VCaP (cell line): Measurements from ENCODE around the gene BSPRY.
"Not testable (repeated sequence)": the region's sequence is repeated elsewhere in the genome, so short reads cannot be mapped to it uniquely, and the experiment has no call there.

ENCODE experiments used
- H3K27ac ChIP-seq: fragments of 450-650 bp; 2 replicates; pipeline ENCODE4 v1.5.1; 2017
- TF ChIP-seq, protein P1 (sequence below): fragments of 450-650 bp; conservative IDR thresholded peaks from 2 replicates; pipeline ENCODE4 v1.5.1; 2017; ENCODE audit warnings: mild to moderate bottlenecking, moderate library complexity

BSPRY gene

DNA sequence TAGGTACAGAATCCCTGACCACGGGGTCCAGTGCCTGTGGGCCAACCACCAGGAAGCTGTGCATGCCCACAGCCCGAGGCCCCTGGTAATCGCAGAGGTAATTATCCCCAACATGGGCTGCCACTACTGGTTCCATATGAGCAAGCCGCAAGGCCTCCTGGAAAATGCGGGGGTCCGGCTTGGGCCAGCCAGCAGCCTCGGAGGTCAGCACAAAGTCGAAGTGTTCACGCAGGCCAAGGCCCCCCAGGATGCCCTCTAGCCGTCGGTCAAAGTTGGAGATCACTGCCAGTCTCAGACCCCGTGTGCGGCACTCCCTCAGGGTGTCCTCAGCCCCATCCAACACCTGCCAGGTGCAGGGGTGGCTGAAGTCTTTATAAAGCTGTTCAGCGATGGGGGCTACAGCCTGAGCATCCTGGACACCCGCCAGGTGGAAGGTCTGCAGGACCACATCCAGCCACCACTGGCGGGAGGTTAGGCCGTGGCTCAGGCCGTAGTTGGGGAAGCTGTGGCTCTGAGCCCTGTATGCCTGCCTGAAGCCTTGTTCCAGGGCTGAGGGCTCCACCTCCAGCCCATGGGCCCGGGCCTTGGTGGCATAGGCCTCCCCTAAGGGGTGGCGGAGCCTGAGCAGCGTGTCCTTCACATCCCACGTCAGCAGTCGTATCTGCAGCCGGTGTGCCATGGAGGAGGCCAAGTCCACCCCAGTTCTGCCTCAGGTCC, 24.5 kb downstream of the BSPRY start:
- H3K27ac ChIP-seq = no peak overlapping the region
- TF ChIP-seq, protein P1, sequence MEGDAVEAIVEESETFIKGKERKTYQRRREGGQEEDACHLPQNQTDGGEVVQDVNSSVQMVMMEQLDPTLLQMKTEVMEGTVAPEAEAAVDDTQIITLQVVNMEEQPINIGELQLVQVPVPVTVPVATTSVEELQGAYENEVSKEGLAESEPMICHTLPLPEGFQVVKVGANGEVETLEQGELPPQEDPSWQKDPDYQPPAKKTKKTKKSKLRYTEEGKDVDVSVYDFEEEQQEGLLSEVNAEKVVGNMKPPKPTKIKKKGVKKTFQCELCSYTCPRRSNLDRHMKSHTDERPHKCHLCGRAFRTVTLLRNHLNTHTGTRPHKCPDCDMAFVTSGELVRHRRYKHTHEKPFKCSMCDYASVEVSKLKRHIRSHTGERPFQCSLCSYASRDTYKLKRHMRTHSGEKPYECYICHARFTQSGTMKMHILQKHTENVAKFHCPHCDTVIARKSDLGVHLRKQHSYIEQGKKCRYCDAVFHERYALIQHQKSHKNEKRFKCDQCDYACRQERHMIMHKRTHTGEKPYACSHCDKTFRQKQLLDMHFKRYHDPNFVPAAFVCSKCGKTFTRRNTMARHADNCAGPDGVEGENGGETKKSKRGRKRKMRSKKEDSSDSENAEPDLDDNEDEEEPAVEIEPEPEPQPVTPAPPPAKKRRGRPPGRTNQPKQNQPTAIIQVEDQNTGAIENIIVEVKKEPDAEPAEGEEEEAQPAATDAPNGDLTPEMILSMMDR = no peak

DNA sequence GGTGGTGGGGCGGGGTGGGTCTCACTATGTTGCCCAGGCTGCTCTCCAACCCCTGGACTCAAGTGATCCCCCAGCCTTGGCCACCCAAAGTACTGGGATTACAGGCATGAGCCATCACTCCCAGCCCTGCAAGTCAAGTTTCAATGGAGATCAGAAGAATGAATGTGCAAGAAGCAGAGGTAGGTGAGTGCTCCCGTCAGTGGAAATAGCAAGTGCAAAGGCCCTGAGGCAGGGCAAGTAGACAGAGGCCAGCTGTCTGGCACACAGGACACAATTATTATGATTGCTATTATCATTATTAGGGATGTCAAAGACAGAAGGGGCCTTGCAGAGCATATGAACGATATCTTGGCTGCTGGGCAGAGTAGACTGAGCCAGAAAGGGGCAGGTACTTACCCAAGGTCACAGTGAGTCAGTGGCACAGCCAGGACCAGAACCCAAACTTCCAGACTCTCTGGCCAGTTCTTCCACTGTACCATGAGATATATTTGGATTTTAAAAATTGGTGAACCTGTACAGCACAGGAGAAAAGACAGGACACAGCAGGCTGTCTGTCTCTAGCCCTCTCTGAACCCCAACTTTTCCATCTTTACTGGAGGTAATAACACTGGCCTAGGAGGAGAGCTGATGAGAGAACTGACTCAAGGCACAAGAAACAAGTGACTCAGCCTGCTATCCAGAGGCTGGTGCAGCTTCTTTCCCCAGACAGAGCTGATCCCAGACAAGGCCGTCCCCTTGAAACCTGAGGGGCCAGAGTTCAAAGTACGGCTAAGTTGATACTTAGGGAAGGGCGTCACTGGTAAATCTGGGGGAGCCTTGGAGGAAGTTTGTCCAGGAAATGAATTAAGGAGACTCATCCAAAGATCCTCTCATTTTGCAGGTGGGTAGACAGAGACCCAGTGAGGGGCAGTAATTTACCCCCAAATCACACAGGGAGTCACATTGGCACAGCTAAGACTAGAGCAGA, 26.0 kb downstream of the BSPRY start:
- H3K27ac ChIP-seq = peak overlapping the region; percentile 86; the same call in 1 of the 2 replicates
- TF ChIP-seq, protein P1 = no peak

GRCh38 chr9:113376634-113377567, 27.6 kb downstream of the BSPRY start, which contains the start of gene HDHD3:
TSS of gene HDHD3 (minus strand) at chr9:113376986. CDS start at chr9:113374354, 2,632 bp downstream.
- TF ChIP-seq, protein P1 = no peak
- peak within 1 kb of the TSS; percentile 86 for H3K27ac ChIP-seq

DNA sequence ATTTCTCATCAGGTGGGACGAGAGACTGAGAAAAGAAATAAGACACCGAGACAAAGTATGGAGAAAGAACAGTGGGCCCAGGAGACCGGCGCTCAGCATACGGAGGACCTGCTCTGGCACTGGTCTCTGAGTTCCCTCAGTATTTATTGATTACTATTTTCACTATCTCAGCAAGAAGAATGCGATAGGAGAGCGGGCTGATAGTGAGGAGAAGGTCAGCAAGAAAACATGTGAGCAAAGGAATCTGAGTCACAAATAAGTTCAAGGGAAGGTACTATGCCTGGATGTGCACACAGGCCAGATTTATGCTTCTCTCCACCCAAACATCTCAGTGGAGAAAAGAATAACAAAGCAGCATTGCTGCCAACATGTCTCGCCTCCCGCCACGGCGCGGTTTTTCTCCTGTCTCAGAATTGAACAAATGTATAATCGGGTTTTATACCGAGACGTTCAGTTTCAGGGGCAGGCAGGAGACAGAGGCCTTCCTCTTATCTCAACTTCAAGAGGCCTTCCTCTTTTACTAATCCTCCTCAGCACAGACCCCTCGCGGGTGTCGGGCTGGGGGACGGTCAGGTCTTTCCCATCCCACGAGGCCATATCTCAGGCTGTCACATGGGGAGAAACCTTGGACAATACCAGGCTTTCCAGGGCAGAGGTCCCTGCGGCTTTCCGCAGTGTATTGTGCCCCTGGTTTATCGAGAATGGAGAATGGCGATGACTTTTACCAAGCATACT, 29.9 kb downstream of the BSPRY start:
- H3K27ac ChIP-seq = not testable (repeated sequence)

- H3K27ac ChIP-seq = not testable (repeated sequence)
These were observed 30.5 kb downstream of the BSPRY start for GRCh38 chr9:113379829-113380210.

GRCh38 chr9:113380869-113381378, 31.6 kb downstream of the BSPRY start:
- peak overlapping the region; percentile 77; the same call in 1 of the 2 replicates for H3K27ac ChIP-seq
- TF ChIP-seq, protein P1 = no peak

GRCh38 chr9:113381441-113381840, 32.1 kb downstream of the BSPRY start:
- H3K27ac ChIP-seq = peak overlapping the region; percentile 77

GRCh38 chr9:113381909-113382411, 32.6 kb downstream of the BSPRY start:
- H3K27ac ChIP-seq = peak overlapping the region; percentile 77
- TF ChIP-seq, protein P1 = no peak
